ENCODE data around the gene RUVBL1.

DNA sequence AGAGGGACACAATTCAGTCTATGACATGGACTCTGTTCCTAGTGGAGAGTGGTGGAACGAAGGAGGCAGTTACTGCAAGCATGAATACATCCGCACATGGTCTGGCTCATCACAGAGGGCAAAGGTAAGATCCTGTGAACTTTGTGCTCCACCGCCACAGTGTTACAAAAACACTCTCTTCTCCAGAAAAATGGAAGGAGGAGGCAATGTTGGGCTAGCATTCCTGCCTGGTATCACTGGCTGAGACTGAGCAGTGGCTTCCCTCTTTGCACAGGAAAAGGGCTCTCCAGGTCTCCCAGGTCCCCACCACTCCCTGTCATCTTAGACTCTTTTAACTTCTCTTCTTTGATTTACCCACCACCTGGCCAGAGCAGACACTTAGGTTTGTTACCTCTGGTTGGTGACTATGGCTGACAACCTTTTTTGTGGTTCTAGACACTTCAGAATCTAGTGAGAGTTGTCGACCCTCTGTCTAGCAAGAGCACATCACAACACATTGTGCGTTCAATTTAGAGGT lies 28.2 kb upstream of the RUVBL1 start:
- TF ChIP-seq CTCF (IDR thresholded peaks at IDR 0.05; ENCODE audit: low read length), result no peak
- TF ChIP-seq EZH2 (optimal IDR thresholded peaks at IDR 0.05; ENCODE audit: low read depth, low read length), result no peak
- no peak for TF ChIP-seq EZH2phosphoT487 (IDR thresholded peaks at IDR 0.05; ENCODE audit: low read length)

Measured in MM.1S (cell line).